RWPE2 (cell line): ENCODE measurements around the gene KRTAP10-9.

Source experiments
- ATAC-seq: fragments of 200-7000 bp; cut with Tn5 transposase; 3 replicates; pipeline ENCODE4 v1.9.1; 2021; ENCODE audit warnings: low read depth
- DNase-seq: peaks from one replicate; pipeline ENCODE4 v3.0.0-alpha.2; 2020; ENCODE audit warnings: low spot score
- H3K27ac ChIP-seq: fragments of 450-650 bp; 2 replicates; pipeline ENCODE4 v1.5.1; 2017; ENCODE audit warnings: mild to moderate bottlenecking; ENCODE audit not compliant: poor library complexity, severe bottlenecking
- H3K27me3 ChIP-seq: fragments of 250-450 bp; sonication (Bioruptor Pico); 2 replicates; pipeline ENCODE4 v1.5.1; 2021; ENCODE audit warnings: mild to moderate bottlenecking, moderate library complexity; ENCODE audit not compliant: insufficient read depth, poor library complexity, severe bottlenecking
- H3K36me3 ChIP-seq: fragments of 250-450 bp; sonication (Bioruptor Pico); 2 replicates; pipeline ENCODE4 v1.5.1; 2020; ENCODE audit warnings: low read depth, mild to moderate bottlenecking, moderate library complexity
- H3K4me1 ChIP-seq: fragments of 250-450 bp; sonication (Bioruptor Pico); 2 replicates; pipeline ENCODE4 v1.5.1; 2021; ENCODE audit warnings: mild to moderate bottlenecking, moderate library complexity; ENCODE audit not compliant: insufficient read depth, poor library complexity, severe bottlenecking
- H3K4me3 ChIP-seq: fragments of 250-450 bp; sonication (Bioruptor Pico); 2 replicates; pipeline ENCODE4 v1.5.1; 2021; ENCODE audit warnings: mild to moderate bottlenecking, moderate library complexity; ENCODE audit not compliant: severe bottlenecking
- H3K9me3 ChIP-seq: fragments of 250-450 bp; sonication (Bioruptor Pico); 2 replicates; pipeline ENCODE4 v1.5.1; 2021; ENCODE audit warnings: mild to moderate bottlenecking, moderate library complexity; ENCODE audit not compliant: severe bottlenecking
- CTCF ChIP-seq: fragments of 450-650 bp; IDR thresholded peaks from one replicate; pipeline ENCODE4 v1.5.1; 2017; ENCODE audit warnings: mild to moderate bottlenecking, moderate library complexity; ENCODE audit not compliant: poor library complexity, severe bottlenecking

Gene KRTAP10-9

GRCh38 chr21:44628707-44629391 is 2.0 kb downstream of the KRTAP10-9 start:
- no peak for TF ChIP-seq CTCF
- Histone ChIP-seq H3K27me3 (no peaks in the 10 kb centered on the region), H3K36me3 (no peaks in the 10 kb centered on the region), H3K27ac (no peak overlapping the region), H3K4me1 (no peaks in the 10 kb centered on the region), H3K4me3 (no peak overlapping the region), H3K9me3 (peaks cover 18% of the 10 kb centered on the region)
- ATAC-seq: no peak
- no peak for DNase-seq

GRCh38 chr21:44630440-44630839 is 3.5 kb downstream of the KRTAP10-9 start:
- H3K9me3 ChIP-seq: peaks cover 11% of the 10 kb centered on the region
- TF ChIP-seq CTCF: no peak
- no peak for DNase-seq
- H3K27me3 ChIP-seq: no peaks in the 10 kb centered on the region
- H3K36me3 ChIP-seq: no peaks in the 10 kb centered on the region
- H3K4me3 ChIP-seq: no peak overlapping the region
- no peak for ATAC-seq
- H3K4me1 ChIP-seq: no peaks in the 10 kb centered on the region
- no peak overlapping the region for H3K27ac ChIP-seq

GRCh38 chr21:44632067-44632466 is 5.2 kb downstream of the KRTAP10-9 start:
- H3K27me3 ChIP-seq: no peaks in the 10 kb centered on the region
- no peaks in the 10 kb centered on the region for H3K4me1 ChIP-seq
- peaks cover 11% of the 10 kb centered on the region for H3K9me3 ChIP-seq
- no peaks in the 10 kb centered on the region for H3K36me3 ChIP-seq
- no peak for TF ChIP-seq CTCF
- DNase-seq (no peak), ATAC-seq (no peak)
- no peak overlapping the region for H3K4me3 ChIP-seq
- H3K27ac ChIP-seq: no peak overlapping the region

- Histone ChIP-seq H3K4me3 (no peak overlapping the region), H3K27me3 (no peaks in the 10 kb centered on the region), H3K9me3 (peaks cover 9% of the 10 kb centered on the region), H3K27ac (no peak overlapping the region), H3K36me3 (no peaks in the 10 kb centered on the region), H3K4me1 (no peaks in the 10 kb centered on the region)
- DNase-seq: peak; percentile 26
- no peak for ATAC-seq
- TF ChIP-seq CTCF: no peak
These were observed 9.5 kb downstream of the KRTAP10-9 start for GRCh38 chr21:44636209-44637017.
